HG03469 (cell line): ENCODE data around the gene MCEMP1.

Source experiments
- ATAC-seq: cut with Tn5 transposase; IDR thresholded peaks from one replicate; pipeline ENCODE4 v1.9.1; 2021; ENCODE audit warnings: mild to moderate bottlenecking, moderate library complexity, moderate number of reproducible peaks; ENCODE audit not compliant: unreplicated experiment

Gene MCEMP1

DNA sequence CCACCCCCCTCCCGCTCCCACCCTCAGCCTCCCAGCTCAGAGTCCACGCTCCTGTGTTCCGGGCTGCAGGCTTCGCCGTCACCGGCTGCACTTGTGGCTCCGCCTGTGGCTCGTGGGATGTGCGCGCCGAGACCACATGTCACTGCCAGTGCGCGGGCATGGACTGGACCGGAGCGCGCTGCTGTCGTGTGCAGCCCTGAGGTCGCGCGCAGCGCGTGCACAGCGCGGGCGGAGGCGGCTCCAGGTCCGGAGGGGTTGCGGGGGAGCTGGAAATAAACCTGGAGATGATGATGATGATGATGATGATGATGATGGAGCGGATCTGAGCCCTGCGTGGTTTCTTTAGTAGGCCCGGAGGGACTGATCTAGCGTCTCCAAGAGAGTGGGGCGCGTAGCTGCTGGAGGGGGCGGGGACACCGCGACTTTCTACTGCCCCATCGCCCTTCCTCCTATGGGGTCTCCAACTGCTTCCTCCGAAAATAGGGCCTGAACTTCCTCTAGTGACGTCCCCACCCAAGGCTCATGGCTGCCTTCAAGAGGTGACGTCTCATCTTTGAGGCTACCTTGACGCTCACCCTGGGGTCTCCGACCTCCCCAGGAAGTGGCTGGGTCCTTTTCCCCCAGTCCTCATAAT is 6.6 kb upstream of the MCEMP1 start:
- no peak for ATAC-seq

DNA sequence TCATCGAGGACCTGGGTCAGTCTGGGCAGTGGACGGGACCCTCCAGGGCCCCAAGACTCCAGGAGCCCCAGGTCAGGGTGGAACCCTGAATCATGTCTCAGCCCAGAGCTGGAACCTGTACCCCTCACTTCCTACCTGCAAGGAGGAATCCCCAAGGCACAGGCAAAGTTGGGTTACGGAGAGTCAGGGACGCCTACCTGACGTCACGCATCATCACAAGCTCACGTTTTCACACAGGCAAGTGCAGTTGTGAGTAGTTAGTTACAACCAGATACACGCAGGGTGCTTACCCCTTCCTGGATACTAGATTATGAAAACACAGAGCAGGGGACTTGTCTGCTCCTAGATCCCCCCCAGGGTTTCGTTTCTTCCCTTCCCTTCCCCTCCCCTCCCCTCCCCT is 6.1 kb upstream of the MCEMP1 start:
- ATAC-seq = no peak

DNA sequence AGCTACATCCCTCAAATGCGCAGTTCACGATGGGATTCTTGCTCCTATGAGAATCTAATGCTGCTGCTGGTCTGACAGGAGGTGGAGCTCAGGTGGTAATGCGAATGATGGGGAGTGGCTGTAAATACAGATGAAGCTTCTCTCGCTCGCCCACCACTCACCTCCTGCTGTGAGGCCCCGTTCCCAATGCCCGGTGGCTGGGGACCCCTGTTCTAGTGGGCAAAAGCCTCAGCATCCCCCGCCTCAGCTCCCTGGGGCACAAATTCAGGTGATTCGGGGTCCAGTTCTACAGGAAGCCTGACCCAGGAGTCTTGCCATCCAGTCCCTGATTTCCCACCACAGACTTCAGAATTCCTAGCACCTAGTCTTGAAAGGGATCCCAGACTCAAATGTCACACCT is 4.4 kb upstream of the MCEMP1 start:
- ATAC-seq = no peak

DNA sequence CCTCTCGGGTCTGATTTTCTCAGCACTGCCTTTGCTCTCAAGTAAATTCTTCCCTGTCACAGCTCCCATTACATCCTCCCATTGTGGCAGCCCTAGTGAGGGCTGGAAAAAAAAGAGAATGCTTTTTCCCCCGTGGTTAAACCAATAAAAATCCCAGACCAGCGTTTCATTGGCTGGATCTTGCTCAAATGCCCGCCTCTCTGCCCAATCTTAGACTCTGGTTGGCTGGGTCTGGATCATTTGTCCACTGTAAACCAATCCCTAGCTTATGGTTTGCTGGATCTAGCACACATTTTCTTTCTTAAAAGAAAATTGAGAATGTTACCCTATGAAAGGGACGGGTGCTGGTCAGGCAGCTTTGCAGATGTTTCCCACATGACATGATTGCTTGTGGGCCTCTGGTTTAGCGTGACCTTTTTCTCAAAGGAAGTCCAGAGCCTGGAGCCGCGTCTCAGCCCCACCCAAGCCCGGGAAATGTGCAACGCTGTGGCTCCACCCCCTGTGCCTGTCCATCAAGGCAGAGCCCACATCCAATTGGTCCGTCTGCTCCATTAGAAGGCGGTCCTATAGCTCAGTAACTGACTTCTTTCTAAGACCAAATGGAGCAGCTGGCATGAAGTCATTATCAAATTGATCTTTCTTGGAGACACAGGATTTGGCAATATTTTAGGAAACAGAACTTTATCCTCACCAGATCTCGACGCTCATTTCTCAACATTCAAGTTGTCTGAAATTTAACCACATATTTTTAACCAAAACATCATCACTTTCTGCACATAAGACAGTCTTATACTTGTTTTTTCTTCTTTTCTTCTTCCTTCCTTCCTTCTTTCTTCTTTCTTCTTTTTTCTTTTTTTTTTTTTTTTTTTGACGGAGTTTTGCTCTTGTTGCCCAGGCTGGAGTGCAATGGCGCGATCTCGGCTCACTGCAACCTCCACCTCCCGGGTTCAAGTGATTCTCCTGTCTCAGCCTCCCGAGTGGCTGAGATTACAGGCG is 2.6 kb upstream of the MCEMP1 start:
- no peak for ATAC-seq

DNA sequence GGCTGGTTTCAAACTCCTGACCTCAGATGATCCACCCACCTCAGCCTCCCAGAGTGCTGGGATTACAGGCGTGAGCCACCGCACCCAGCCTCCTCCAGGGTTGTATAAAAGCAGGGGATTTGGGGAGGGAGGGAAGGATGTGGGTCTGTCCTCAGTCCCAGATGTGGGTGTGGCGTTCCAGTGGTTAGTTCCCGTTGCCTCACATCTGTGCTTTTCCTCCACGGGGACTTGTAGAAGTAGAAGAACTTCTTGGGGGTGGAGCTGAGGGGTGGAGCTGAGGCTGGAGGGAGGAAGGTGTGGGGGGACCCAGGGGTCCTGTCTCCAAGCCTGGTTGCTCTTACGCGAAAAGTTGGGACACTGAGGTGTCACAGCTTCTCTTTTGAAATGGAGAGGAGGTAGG is 514 bp upstream of the MCEMP1 start:
- no peak for ATAC-seq

DNA sequence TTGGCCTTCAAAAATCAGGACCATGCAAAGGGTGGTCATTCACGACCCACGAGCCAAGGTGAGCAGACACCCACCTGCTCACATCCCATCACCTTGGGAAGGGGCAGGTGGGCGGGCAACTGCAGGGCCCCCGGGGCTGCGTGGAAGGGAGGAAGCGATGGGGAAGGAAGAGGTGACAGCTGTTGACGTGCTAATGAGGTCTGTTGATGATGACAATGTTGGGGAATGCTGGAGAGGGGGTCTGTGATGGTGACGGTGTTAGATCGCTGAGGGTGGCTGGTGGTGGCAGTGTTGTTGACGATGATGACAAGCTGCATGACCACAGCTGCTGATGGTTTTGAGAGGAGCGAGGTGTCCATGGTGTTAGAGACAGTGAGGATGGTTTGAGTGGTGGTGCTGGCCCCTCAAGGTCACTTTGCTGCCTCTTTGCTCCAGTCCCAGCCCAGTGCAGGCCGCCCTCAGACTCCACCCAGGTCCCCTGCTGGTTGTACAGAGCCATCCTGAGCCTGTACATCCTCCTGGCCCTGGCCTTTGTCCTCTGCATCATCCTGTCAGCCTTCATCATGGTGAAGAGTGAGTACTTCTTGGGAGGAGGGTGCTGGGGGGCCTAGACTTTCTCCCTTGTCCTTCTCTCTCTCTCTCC is 900 bp downstream of the MCEMP1 start:
- ATAC-seq = no peak

DNA sequence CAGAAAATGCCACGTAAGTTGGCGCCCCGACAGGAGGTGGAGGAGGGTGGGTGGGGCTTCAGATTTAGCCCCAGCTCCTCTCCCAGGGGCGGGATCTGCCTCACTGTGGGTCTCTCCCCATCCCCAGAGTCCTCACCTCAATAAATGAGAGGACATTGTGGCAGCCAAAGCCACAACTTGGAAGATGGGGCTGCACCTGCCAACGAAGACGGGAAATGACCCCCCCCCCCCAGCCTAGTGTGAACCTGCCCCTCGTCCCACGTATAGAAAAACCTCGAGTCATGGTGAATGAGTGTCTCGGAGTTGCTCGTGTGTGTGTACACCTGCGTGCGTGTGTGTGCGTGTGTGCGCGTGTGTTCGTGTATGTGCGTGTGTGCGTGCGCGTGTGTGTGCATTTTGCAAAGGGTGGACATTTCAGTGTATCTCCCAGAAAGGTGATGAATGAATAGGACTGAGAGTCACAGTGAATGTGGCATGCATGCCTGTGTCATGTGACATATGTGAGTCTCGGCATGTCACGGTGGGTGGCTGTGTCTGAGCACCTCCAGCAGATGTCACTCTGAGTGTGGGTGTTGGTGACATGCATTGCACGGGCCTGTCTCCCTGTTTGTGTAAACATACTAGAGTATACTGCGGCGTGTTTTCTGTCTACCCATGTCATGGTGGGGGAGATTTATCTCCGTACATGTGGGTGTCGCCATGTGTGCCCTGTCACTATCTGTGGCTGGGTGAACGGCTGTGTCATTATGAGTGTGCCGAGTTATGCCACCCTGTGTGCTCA is 2.3 kb downstream of the MCEMP1 start:
- ATAC-seq = no peak

DNA sequence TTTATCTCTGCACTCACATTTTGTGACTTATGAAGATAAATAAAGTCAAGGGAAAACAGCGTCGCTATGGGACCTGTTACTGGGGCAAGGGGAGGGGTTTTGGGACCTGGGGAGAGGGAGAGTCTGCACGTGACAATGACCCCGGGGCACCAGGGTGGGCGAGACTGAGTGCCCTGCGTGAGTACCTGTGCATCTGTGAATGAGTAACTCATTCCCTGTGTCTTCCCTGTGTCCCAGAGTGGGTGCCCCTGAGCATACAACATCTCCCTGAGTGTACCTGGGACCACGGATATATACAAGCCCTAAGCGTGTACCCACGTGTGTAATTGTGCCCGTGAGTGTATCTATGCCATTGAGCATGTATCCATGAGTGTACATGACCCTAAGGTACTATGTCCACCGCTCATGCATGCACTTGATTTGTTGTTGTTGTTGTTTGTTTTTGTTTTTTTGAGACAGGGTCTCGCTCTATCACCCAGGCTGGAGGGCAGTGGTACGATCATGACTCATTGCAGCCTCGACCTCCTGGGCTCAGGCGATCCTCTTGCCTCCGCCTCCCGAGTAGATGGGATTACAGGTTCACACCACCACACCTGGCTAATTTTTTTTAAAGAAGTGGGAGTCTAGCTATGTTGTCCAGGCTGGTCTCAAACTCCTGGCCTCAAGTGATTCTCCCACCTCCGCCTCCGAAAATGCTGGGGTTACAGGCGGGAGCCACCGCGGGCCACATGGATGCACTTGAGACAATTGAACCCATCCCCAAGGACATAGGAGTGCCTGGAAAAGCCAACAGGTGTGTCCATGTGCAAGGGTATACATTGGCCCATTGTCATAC is 3.1 kb downstream of the MCEMP1 start:
- ATAC-seq = no peak

DNA sequence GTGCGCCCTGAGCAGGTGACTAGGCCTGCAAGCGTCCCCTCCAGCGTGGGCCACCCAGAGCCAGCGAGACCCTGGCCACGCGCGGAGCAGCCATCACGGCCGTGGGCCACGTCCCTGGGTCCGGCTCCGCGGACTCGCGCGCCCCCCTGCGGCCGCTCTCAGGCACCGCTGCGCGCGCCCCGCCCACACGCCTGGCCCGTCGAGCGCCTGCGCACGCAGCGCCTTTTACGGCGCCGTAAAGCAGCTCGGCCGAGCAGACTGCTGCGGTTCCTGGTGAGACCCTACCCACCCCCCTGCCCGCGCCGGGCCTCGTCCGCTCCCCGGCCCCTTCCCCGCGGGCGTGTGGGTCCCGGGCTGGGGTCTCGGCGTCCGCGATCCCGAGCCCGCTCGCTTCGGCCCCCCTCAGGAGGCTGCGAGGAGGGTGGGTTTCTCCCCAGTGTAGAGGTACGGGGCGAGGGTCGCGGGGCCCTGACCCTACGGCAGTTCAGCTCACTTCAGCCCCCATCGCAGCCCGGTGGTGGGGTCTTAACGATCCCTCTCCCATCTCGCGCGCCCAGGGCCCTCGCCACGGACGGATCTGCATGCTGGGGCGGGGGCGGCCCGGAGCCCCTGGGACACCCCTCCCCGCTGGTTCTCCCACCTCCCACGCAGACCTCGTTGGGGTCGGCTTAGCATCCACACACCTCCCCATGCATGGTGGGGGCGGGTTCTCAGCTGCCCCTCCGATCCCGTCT is 3.9 kb downstream of the MCEMP1 start, which contains the start of gene TRAPPC5:
Gene TRAPPC5, plus strand, starts transcription at position 228 of the 734 bp plus-strand sequence. CDS start 1,421 bp downstream, outside the sequence.
- no peak for ATAC-seq

DNA sequence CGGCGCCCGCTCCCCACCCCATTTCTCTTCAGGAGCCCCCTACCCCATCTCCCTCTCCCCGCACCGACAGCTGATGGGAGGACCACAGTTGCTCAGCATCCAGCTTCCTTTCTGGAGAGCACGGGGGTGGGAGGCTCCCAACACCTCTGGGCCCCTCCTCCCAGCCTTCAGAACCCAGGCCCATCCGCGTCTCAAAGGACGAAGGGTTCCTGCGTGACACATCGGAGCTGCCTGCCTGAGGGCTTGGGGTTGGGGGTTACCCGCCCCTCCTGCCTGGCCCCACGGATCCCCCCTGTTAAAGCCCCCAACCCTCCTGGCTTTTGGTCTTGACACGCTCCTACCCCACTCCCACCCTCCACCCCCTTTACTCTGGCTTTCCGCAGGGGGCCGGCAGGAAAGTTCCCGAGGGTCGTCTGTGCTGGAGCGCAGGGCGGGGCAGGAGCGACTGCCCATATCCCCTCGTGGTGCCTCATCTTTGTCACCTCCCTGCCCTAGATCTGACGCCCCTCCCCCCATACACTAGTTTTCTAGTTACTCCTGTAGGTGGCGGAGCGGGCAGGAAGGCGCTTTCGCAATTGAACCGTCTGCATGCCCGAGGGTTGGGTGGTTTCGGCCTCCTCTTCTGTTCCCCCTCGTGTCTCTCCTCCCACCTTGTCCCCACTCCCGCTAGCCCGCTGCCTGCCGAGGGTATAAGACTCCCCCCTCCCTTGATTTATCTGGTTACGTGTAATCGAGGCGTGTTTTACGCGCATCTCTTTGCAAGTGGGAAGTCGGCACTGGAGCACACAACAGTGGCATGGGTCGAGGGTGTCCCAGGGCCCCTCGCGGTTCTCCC is 4.7 kb downstream of the MCEMP1 start:
- ATAC-seq = no peak

DNA sequence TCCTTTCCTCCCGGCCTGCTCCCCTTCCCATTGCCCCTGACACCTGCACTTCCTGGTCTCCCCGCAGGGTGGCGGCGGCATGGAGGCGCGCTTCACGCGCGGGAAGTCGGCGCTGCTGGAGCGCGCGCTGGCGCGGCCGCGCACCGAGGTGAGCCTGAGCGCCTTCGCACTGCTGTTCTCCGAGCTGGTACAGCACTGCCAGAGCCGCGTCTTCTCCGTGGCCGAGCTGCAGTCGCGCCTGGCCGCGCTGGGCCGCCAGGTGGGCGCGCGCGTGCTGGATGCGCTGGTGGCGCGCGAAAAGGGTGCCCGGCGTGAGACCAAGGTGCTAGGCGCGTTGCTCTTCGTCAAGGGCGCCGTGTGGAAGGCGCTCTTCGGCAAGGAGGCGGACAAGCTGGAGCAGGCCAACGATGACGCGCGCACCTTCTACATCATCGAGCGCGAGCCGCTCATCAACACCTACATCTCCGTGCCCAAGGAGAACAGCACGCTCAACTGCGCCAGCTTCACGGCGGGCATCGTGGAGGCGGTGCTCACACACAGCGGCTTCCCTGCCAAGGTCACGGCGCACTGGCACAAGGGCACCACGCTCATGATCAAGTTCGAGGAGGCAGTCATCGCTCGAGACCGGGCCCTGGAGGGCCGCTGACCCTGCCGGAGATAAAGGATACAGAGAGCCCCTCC is 5.4 kb downstream of the MCEMP1 start:
- ATAC-seq = no peak

DNA sequence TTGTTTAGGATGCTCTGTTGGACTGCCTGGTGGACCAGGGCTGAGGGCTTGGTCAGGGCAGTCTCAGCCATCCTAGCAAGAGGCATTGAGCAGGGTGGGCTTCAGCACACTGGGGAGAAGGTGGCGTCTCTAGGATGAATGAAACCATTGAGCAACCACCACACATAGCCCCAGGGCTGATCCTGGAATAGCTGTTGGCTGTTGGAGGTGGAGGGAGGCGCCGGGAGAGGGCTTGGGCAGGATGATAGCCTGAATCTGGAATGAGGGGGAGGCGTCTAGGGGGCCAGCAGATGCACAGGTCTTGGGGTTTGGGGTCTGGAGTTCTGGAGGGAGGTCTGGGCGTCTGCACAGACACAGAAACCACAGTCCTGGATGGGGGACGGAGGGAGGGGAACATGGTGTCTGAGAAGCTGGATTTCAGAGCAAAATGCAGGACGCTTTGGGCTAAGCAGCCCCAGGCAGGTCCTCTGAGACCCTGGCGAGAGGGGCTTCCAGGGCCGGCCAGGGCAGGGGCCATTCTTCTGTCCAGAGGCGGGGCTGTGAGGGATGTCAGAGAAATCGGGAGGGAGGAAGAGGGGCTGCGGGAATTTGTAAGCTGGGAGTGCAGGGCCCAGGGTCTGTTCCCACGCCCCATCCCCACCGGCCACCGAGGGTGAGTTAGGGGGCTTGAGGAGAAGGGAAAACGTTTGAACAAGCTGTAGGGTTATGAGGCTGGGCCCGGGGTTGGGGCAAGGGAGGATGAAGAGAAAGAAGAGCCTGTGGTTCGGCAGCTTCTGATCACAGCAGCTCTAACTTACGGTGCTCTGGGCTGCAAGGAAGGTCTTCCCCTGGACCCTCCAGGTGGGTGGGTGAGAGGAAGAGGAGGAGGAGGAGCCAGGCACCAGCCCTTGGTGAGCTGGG is 8.9 kb downstream of the MCEMP1 start:
- no peak for ATAC-seq

DNA sequence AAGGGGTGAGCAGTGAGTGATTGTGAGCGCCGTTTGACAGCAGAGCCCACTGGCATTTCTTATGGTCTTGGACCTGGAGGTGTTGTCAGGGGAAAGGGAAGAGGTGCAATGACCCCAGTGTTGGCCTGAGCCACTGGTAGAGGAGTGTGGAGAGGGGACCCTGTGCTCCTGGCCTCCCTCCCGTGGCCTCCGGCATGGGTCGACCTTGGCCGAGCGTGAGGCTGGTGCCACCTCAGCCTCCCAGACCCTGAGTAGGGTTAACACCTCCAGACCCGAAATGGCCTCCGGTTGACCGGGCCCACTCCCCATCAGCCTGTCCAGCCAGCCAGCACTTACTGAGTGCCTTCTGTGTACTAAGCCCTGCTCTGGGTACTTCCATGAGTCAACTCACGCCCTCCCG is 10.3 kb downstream of the MCEMP1 start:
- no peak for ATAC-seq

DNA sequence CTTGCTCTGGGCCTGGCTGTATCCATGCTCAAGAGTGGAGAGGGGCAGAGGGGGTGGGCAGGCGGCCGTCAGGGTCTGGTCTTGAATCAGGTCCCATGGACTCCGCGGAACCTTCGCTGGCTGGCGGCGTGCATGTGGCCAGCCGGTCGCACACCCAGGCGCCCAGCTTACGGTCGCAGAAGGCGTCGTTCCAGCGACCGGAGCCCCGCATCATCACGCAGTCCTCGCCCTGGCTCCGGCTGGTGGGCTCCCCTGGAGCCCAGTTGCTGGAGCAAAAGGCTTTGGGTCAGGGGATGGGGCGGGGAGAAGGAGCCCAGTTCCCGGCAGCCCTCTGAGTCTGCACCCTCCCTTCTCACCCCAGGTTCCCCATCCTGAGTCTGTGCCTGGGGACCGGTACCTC is 12.3 kb downstream of the MCEMP1 start:
- ATAC-seq = no peak

DNA sequence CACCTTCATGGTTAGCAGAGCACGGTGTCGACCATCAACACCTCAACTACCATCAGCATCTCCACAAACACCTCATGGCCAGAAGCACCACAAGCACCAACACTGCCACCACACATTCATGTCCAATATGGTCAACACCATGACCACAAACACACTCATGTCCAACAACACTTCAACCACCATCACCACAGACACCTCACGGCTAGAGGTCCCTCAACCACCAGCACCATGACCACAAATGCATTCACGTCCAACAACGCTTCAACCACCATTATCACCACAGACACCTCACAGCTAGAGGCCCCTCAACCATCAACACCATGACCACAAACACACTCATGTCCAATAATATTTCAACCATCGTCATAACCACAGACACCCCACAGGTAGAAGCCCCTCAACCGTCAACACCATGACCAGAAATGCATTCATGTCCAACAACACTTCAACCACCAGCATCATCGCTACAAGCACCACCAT is 13.9 kb downstream of the MCEMP1 start:
- ATAC-seq = no peak

DNA sequence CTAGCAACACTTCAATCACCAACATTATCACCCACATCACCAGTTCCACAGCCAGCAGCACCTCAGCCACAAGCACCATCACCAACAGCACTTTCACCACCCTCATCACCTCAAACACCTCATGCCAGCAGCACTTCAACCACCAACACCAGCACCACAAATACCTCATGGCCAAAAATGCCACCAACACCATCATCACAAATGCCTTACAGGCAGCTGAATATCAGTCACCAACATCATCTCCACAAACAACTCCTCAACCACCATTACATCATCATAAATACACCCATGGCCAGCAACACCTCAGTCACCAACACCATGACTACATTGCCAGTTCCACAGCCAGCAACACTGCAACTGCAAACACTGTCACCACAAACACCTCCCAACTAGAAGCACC is 14.6 kb downstream of the MCEMP1 start:
- no peak for ATAC-seq
